ENCODE results near the gene HOMER2. TPM values are rescaled to one million over a fixed set of nuclear protein-coding genes. Genes with fewer than 3 reads are reported as not detected.

HOMER2 gene
- total RNA-seq, 4 donors from 2014 or later, result 0.40 to 25.1 (median 6.1) TPM

GRCh38 chr15:82854554-82854953, 98.0 kb downstream of the HOMER2 start:
- 90% methylated on average over 20 of the region's 21 CpGs; no CpG with 5 or more reads in 1 of the 2 donors for WGBS, 2 donors (ENCODE audit: low coverage in 1 of 2)
- TF ChIP-seq POLR2AphosphoS5 (IDR thresholded peaks at IDR 0.05) (no peak), POLR2A (IDR thresholded peaks at IDR 0.05) (no peak), CTCF (IDR thresholded peaks at IDR 0.05) (no peak), EP300 (IDR thresholded peaks at IDR 0.05; ENCODE audit: low read depth) (no peak)

GRCh38 chr15:82852941-82853561, 99.5 kb downstream of the HOMER2 start:
- DNase-seq, result no peak
- H3K27me3 ChIP-seq, result no peaks in the 10 kb centered on the region
- WGBS, 2 donors (ENCODE audit: low coverage in 1 of 2), result 58 to 69% methylated on average over 3 to 16 of the region's 16 CpGs

More at GRCh38 chr15:82854554-82854953, 98.0 kb downstream of the HOMER2 start:
- Histone ChIP-seq H3K27me3 (no peaks in the 10 kb centered on the region), H3K27ac (no peak overlapping the region), H3K36me3 (no peaks in the 10 kb centered on the region), H3K9me3 (no peaks in the 10 kb centered on the region), H3K4me1 (peaks cover 0 to 6% (median 1%) of the 10 kb centered on the region in 4 donors), H3K4me3 (no peak overlapping the region)
- no peak for DNase-seq
- intact Hi-C loops (cut with DNase I; ENCODE audit: low total_unique reads) (loop anchor here (10.0 kb wide), 1 partner anchor 140 kb away; no protein-coding TSS in a partner anchor), in situ Hi-C loops (cut with MboI; ENCODE audit: low pct_ligation_motif_present in 1 of 4, low pct_unique_long_range_greater_than_20kb in 1 of 4, low sequenced_read_pairs in 3 of 4) (loop anchor here in 2 of 4 donors (10.0 to 25.0 kb wide), 2 partner anchors 108 to 150 kb away; partner anchors contain the start of gene HOMER2 (in 1 of the 2))

GRCh38 chr15:82851981-82852511, 100.5 kb downstream of the HOMER2 start:
- H3K36me3 ChIP-seq, result no peaks in the 10 kb centered on the region
- in situ Hi-C loops (cut with MboI; ENCODE audit: low pct_ligation_motif_present in 1 of 4, low pct_unique_long_range_greater_than_20kb in 1 of 4, low sequenced_read_pairs in 3 of 4), result loop anchor here in 2 of 4 donors (10.0 to 25.0 kb wide), 2 partner anchors 110 to 153 kb away; partner anchors contain the start of gene HOMER2 (in 1 of the 2)
- H3K4me3 ChIP-seq, result no peak overlapping the region
- WGBS, 2 donors (ENCODE audit: low coverage in 1 of 2), result 87% methylated on average over 5 to 9 of the region's 9 CpGs
- H3K4me1 ChIP-seq, result peaks cover 0 to 11% (median 4%) of the 10 kb centered on the region in 4 donors
- no peak overlapping the region for H3K27ac ChIP-seq
- TF ChIP-seq POLR2A (IDR thresholded peaks at IDR 0.05) (no peak), CTCF (IDR thresholded peaks at IDR 0.05) (no peak), POLR2AphosphoS5 (IDR thresholded peaks at IDR 0.05) (no peak), EP300 (IDR thresholded peaks at IDR 0.05; ENCODE audit: low read depth) (no peak)
- H3K9me3 ChIP-seq, result no peaks in the 10 kb centered on the region
- intact Hi-C loops (cut with DNase I; ENCODE audit: low total_unique reads), result loop anchor here (10.0 kb wide), 1 partner anchor 143 kb away; no protein-coding TSS in a partner anchor
- no peaks in the 10 kb centered on the region for H3K27me3 ChIP-seq
- no peak for DNase-seq

More at GRCh38 chr15:82852941-82853561, 99.5 kb downstream of the HOMER2 start:
- intact Hi-C loops (cut with DNase I; ENCODE audit: low total_unique reads), result loop anchor here (10.0 kb wide), 1 partner anchor 142 kb away; no protein-coding TSS in a partner anchor
- no peak overlapping the region for H3K4me3 ChIP-seq
- in situ Hi-C loops (cut with MboI; ENCODE audit: low pct_ligation_motif_present in 1 of 4, low pct_unique_long_range_greater_than_20kb in 1 of 4, low sequenced_read_pairs in 3 of 4), result loop anchor here in 2 of 4 donors (10.0 to 25.0 kb wide), 2 partner anchors 109 to 152 kb away; partner anchors contain the start of gene HOMER2 (in 1 of the 2)
- H3K9me3 ChIP-seq, result no peaks in the 10 kb centered on the region
- TF ChIP-seq CTCF (IDR thresholded peaks at IDR 0.05) (no peak), POLR2AphosphoS5 (IDR thresholded peaks at IDR 0.05) (no peak), EP300 (IDR thresholded peaks at IDR 0.05; ENCODE audit: low read depth) (no peak), POLR2A (IDR thresholded peaks at IDR 0.05) (no peak)
- peaks cover 0 to 11% (median 4%) of the 10 kb centered on the region in 4 donors for H3K4me1 ChIP-seq
- H3K27ac ChIP-seq, result no peak overlapping the region
- H3K36me3 ChIP-seq, result no peaks in the 10 kb centered on the region

- Histone ChIP-seq H3K36me3 (no peaks in the 10 kb centered on the region), H3K27me3 (no peaks in the 10 kb centered on the region), H3K9me3 (no peaks in the 10 kb centered on the region), H3K27ac (no peak overlapping the region), H3K4me1 (peaks cover 0 to 11% (median 4%) of the 10 kb centered on the region in 4 donors), H3K4me3 (no peak overlapping the region)
- in situ Hi-C loops (cut with MboI; ENCODE audit: low pct_ligation_motif_present in 1 of 4, low pct_unique_long_range_greater_than_20kb in 1 of 4, low sequenced_read_pairs in 3 of 4) (loop anchor here in 2 of 4 donors (10.0 to 25.0 kb wide), 2 partner anchors 111 to 153 kb away; partner anchors contain the start of gene HOMER2 (in 1 of the 2)), intact Hi-C loops (cut with DNase I; ENCODE audit: low total_unique reads) (loop anchor here (10.0 kb wide), 1 partner anchor 143 kb away; no protein-coding TSS in a partner anchor)
- WGBS, 2 donors (ENCODE audit: low coverage in 1 of 2), result 95 to 100% methylated on average over 1 to 14 of the region's 14 CpGs
- TF ChIP-seq POLR2AphosphoS5 (IDR thresholded peaks at IDR 0.05) (no peak), POLR2A (IDR thresholded peaks at IDR 0.05) (no peak), EP300 (IDR thresholded peaks at IDR 0.05; ENCODE audit: low read depth) (no peak), CTCF (IDR thresholded peaks at IDR 0.05) (no peak)
- DNase-seq, result no peak
These were observed 101.1 kb downstream of the HOMER2 start for GRCh38 chr15:82851306-82851850.
